ENCODE results near the gene SMC6.

GRCh38 chr2:17646081-17646554 lies 107.5 kb downstream of the SMC6 start:
- TF ChIP-seq, protein P1, sequence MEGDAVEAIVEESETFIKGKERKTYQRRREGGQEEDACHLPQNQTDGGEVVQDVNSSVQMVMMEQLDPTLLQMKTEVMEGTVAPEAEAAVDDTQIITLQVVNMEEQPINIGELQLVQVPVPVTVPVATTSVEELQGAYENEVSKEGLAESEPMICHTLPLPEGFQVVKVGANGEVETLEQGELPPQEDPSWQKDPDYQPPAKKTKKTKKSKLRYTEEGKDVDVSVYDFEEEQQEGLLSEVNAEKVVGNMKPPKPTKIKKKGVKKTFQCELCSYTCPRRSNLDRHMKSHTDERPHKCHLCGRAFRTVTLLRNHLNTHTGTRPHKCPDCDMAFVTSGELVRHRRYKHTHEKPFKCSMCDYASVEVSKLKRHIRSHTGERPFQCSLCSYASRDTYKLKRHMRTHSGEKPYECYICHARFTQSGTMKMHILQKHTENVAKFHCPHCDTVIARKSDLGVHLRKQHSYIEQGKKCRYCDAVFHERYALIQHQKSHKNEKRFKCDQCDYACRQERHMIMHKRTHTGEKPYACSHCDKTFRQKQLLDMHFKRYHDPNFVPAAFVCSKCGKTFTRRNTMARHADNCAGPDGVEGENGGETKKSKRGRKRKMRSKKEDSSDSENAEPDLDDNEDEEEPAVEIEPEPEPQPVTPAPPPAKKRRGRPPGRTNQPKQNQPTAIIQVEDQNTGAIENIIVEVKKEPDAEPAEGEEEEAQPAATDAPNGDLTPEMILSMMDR (IDR thresholded peaks at IDR 0.05), result peak; percentile 81 to 96 (median 90)
- TF ChIP-seq POLR2A (IDR thresholded peaks at IDR 0.05), result no peak

Data from adrenal gland (tissue), 5 donors.